ENCODE measurements around the gene ANGPTL3.

ANGPTL3 gene

DNA sequence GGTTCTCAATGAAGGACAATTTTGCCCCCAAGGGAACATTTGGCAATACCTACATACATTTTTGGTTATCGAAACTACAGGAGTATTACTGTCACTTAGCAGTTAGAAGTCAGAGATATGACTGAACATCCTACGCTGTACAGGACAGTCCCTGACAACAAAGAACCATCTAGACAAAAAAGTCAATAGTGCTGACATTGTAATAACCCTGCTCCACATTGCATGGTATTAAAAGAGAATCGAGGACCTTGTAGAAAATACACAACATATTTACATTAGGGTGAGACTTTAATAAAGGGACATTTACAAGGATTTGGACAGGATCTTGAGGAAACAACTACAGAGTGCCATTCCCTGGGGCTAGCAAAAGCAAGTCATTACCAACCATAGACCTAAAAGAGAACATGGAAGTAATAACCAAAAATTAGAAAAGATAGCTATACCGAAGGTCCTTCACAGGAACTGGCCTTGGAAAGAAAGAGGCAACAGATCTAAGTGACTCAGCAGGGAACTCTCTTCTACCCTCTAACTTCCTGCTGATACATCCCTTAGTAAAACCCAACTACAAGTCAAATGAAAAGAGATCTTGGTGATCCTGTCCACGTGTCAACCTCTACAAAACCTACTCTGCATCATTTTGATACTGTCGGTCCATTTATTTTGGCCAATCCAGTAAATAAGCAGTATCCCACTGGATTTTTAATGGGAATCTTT lies 40.2 kb downstream of the ANGPTL3 start:
- Histone ChIP-seq H4K91ac (ENCODE audit: low read length) (no peak overlapping the region), H3K9me3 (ENCODE audit: control insufficient read depth, low read length) (peaks cover 18% of the 10 kb centered on the region), H3K27ac (ENCODE audit: low read length, poor library complexity, severe bottlenecking) (no peak overlapping the region), H3K4ac (ENCODE audit: low read depth in 1 of 2, low read length in 2 of 2) (no peak overlapping the region), H3K18ac (ENCODE audit: low read depth in 1 of 2, low read length in 2 of 2) (no peak overlapping the region), H3K36me3 (ENCODE audit: control insufficient read depth in 1 of 2, insufficient read depth in 2 of 2, low read depth in 1 of 2, low read length in 2 of 2) (peaks cover 9 to 82% of the 10 kb centered on the region in 2 experiments), H3K14ac (ENCODE audit: low read length in 2 of 2) (no peak overlapping the region), H2BK12ac (ENCODE audit: low read length in 2 of 2) (no peak overlapping the region), H3K4me3 (ENCODE audit: insufficient read depth in 1 of 2, low read depth in 1 of 2, low read length in 2 of 2) (no peak overlapping the region), H3K23ac (ENCODE audit: low read length in 2 of 2) (no peak overlapping the region), H2AK5ac (ENCODE audit: low read length, severe bottlenecking) (no peak overlapping the region), H3K27me3 (ENCODE audit: control insufficient read depth in 1 of 2, insufficient read depth in 1 of 2, low read length in 2 of 2) (no peaks in the 10 kb centered on the region), H2BK120ac (ENCODE audit: low read depth, low read length) (no peak overlapping the region), H2AFZ (ENCODE audit: low read depth, low read length) (no peak overlapping the region), H3K4me2 (ENCODE audit: low read length, poor library complexity, severe bottlenecking) (no peak overlapping the region), H2BK5ac (ENCODE audit: low read depth, low read length, poor library complexity, severe bottlenecking) (no peak overlapping the region), H3K79me1 (replicated peaks; ENCODE audit: low read length, poor library complexity, severe bottlenecking) (peaks cover 7% of the 10 kb centered on the region), H2BK15ac (ENCODE audit: low read depth, poor library complexity, severe bottlenecking) (no peak overlapping the region), H3K4me1 (ENCODE audit: control insufficient read depth, insufficient read depth, low read depth, low read length) (no peaks in the 10 kb centered on the region), H3K9ac (ENCODE audit: low read length) (no peak overlapping the region), H4K8ac (ENCODE audit: low read length) (no peak overlapping the region)
- over 99% methylated on average over 5 of the region's 6 CpGs for WGBS
- DNase-seq, result no peak

DNA sequence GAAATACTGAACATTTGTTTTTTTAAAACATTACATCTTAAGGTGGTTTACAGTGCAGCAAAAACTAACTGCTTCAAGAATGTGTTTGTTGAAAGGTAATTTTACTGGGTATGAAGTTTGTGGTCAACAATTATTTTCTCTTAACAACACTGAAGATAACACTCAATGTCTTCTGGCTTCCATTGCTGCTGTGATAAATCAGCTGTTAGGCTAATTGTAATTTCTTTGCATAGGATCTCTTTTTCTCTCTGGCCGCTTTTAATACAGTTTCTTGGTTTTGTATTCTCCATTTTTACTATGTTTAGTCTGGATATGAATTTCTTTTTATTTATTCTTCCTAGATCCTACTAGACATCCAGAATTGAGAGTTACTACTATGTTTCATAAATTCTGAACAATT lies 46.0 kb downstream of the ANGPTL3 start:
- Histone ChIP-seq H2BK5ac (ENCODE audit: low read depth, low read length, poor library complexity, severe bottlenecking) (no peak overlapping the region), H2BK120ac (ENCODE audit: low read depth, low read length) (no peak overlapping the region), H2AFZ (ENCODE audit: low read depth, low read length) (no peak overlapping the region), H3K27ac (ENCODE audit: low read length, poor library complexity, severe bottlenecking) (no peak overlapping the region), H3K27me3 (ENCODE audit: control insufficient read depth in 1 of 2, insufficient read depth in 1 of 2, low read length in 2 of 2) (no peaks in the 10 kb centered on the region), H3K4me2 (ENCODE audit: low read length, poor library complexity, severe bottlenecking) (no peak overlapping the region), H3K4me3 (ENCODE audit: insufficient read depth in 1 of 2, low read depth in 1 of 2, low read length in 2 of 2) (no peak overlapping the region), H3K18ac (ENCODE audit: low read depth in 1 of 2, low read length in 2 of 2) (no peak overlapping the region), H3K4ac (ENCODE audit: low read depth in 1 of 2, low read length in 2 of 2) (no peak overlapping the region), H2AK5ac (ENCODE audit: low read length, severe bottlenecking) (no peak overlapping the region), H3K9me3 (ENCODE audit: control insufficient read depth, low read length) (peaks cover 25% of the 10 kb centered on the region), H4K8ac (ENCODE audit: low read length) (no peak overlapping the region), H2BK12ac (ENCODE audit: low read length in 2 of 2) (no peak overlapping the region), H3K4me1 (ENCODE audit: control insufficient read depth, insufficient read depth, low read depth, low read length) (no peaks in the 10 kb centered on the region), H3K36me3 (ENCODE audit: control insufficient read depth in 1 of 2, insufficient read depth in 2 of 2, low read depth in 1 of 2, low read length in 2 of 2) (peaks cover 9 to 78% of the 10 kb centered on the region in 2 experiments), H4K91ac (ENCODE audit: low read length) (no peak overlapping the region), H3K14ac (ENCODE audit: low read length in 2 of 2) (no peak overlapping the region), H2BK15ac (ENCODE audit: low read depth, poor library complexity, severe bottlenecking) (no peak overlapping the region), H3K23ac (ENCODE audit: low read length in 2 of 2) (no peak overlapping the region), H3K9ac (ENCODE audit: low read length) (no peak overlapping the region), H3K79me1 (replicated peaks; ENCODE audit: low read length, poor library complexity, severe bottlenecking) (peaks cover 10% of the 10 kb centered on the region)
- DNase-seq, result no peak
- WGBS, result no CpG with 5 or more reads among the region's 1 CpG

GRCh38 chr1:62652387-62652786 lies 55.1 kb downstream of the ANGPTL3 start:
- no peak overlapping the region for H2BK12ac ChIP-seq (ENCODE audit: low read length in 2 of 2)
- no peak overlapping the region for H3K4me2 ChIP-seq (ENCODE audit: low read length, poor library complexity, severe bottlenecking)
- no peak overlapping the region for H3K4ac ChIP-seq (ENCODE audit: low read depth in 1 of 2, low read length in 2 of 2)
- no peak overlapping the region for H3K23ac ChIP-seq (ENCODE audit: low read length in 2 of 2)
- no peaks in the 10 kb centered on the region for H3K4me1 ChIP-seq (ENCODE audit: control insufficient read depth, insufficient read depth, low read depth, low read length)
- no peaks in the 10 kb centered on the region for H3K27me3 ChIP-seq (ENCODE audit: control insufficient read depth in 1 of 2, insufficient read depth in 1 of 2, low read length in 2 of 2)
- H3K4me3 ChIP-seq (ENCODE audit: insufficient read depth in 1 of 2, low read depth in 1 of 2, low read length in 2 of 2), result no peak overlapping the region
- peaks cover 0 to 40% of the 10 kb centered on the region in 2 experiments for H3K36me3 ChIP-seq (ENCODE audit: control insufficient read depth in 1 of 2, insufficient read depth in 2 of 2, low read depth in 1 of 2, low read length in 2 of 2)
- H2AK5ac ChIP-seq (ENCODE audit: low read length, severe bottlenecking), result no peak overlapping the region
- no peak overlapping the region for H3K14ac ChIP-seq (ENCODE audit: low read length in 2 of 2)
- H4K8ac ChIP-seq (ENCODE audit: low read length), result no peak overlapping the region
- H2BK120ac ChIP-seq (ENCODE audit: low read depth, low read length), result no peak overlapping the region
- H2BK15ac ChIP-seq (ENCODE audit: low read depth, poor library complexity, severe bottlenecking), result no peak overlapping the region
- no peak overlapping the region for H3K18ac ChIP-seq (ENCODE audit: low read depth in 1 of 2, low read length in 2 of 2)
- H3K9ac ChIP-seq (ENCODE audit: low read length), result no peak overlapping the region
- H4K91ac ChIP-seq (ENCODE audit: low read length), result no peak overlapping the region
- no peak overlapping the region for H2AFZ ChIP-seq (ENCODE audit: low read depth, low read length)
- H2BK5ac ChIP-seq (ENCODE audit: low read depth, low read length, poor library complexity, severe bottlenecking), result no peak overlapping the region
- H3K9me3 ChIP-seq (ENCODE audit: control insufficient read depth, low read length), result no peaks in the 10 kb centered on the region
- H3K79me1 ChIP-seq (replicated peaks; ENCODE audit: low read length, poor library complexity, severe bottlenecking), result peaks cover 15% of the 10 kb centered on the region
- no peak overlapping the region for H3K27ac ChIP-seq (ENCODE audit: low read length, poor library complexity, severe bottlenecking)
- DNase-seq, result no peak

GRCh38 chr1:62654744-62655143 lies 57.4 kb downstream of the ANGPTL3 start:
- Histone ChIP-seq H3K27ac (ENCODE audit: low read length, poor library complexity, severe bottlenecking) (no peak overlapping the region), H3K23ac (ENCODE audit: low read length in 2 of 2) (no peak overlapping the region), H3K4me3 (ENCODE audit: insufficient read depth in 1 of 2, low read depth in 1 of 2, low read length in 2 of 2) (no peak overlapping the region), H3K9ac (ENCODE audit: low read length) (no peak overlapping the region), H3K4me2 (ENCODE audit: low read length, poor library complexity, severe bottlenecking) (no peak overlapping the region), H2BK5ac (ENCODE audit: low read depth, low read length, poor library complexity, severe bottlenecking) (no peak overlapping the region), H3K79me1 (replicated peaks; ENCODE audit: low read length, poor library complexity, severe bottlenecking) (peaks cover 17% of the 10 kb centered on the region), H2BK15ac (ENCODE audit: low read depth, poor library complexity, severe bottlenecking) (no peak overlapping the region), H3K14ac (ENCODE audit: low read length in 2 of 2) (no peak overlapping the region), H2AK5ac (ENCODE audit: low read length, severe bottlenecking) (no peak overlapping the region), H3K4ac (ENCODE audit: low read depth in 1 of 2, low read length in 2 of 2) (no peak overlapping the region), H3K4me1 (ENCODE audit: control insufficient read depth, insufficient read depth, low read depth, low read length) (no peaks in the 10 kb centered on the region), H2BK120ac (ENCODE audit: low read depth, low read length) (no peak overlapping the region), H3K27me3 (ENCODE audit: control insufficient read depth in 1 of 2, insufficient read depth in 1 of 2, low read length in 2 of 2) (no peaks in the 10 kb centered on the region), H2AFZ (ENCODE audit: low read depth, low read length) (no peak overlapping the region), H2BK12ac (ENCODE audit: low read length in 2 of 2) (no peak overlapping the region), H4K91ac (ENCODE audit: low read length) (no peak overlapping the region), H3K18ac (ENCODE audit: low read depth in 1 of 2, low read length in 2 of 2) (no peak overlapping the region), H3K36me3 (ENCODE audit: control insufficient read depth in 1 of 2, insufficient read depth in 2 of 2, low read depth in 1 of 2, low read length in 2 of 2) (peaks cover 0 to 30% of the 10 kb centered on the region in 2 experiments), H4K8ac (ENCODE audit: low read length) (no peak overlapping the region), H3K9me3 (ENCODE audit: control insufficient read depth, low read length) (no peaks in the 10 kb centered on the region)
- no peak for DNase-seq
- WGBS, result 100% methylated on average over 1 of the region's 1 CpG
